Gastroesophageal sphincter (tissue), 4 donors: ENCODE results near the gene ADGRG6. TPM values are rescaled to one million over a fixed set of nuclear protein-coding genes. Genes with fewer than 3 reads are reported as not detected.

ENCODE experiments used
- ATAC-seq: fragments of 150-250 bp; one replicate; pipeline ENCODE4 v1.9.1; 2016; ENCODE audit warnings: mild to moderate bottlenecking, moderate library complexity
- H3K27ac ChIP-seq, 4 donors: fragments of 200-600 bp; sonication (generic) in 3 of 4; 1 replicate in 3 of 4; 2 replicates in 1 of 4; pipeline ENCODE4 v1.5.1; 2016 to 2019
- H3K27me3 ChIP-seq: fragments of 200-600 bp; sonication (generic); one replicate; pipeline ENCODE4 v1.5.1; 2019
- H3K36me3 ChIP-seq, 2 donors: fragments of 200-600 bp; sonication (generic); one replicate each; pipeline ENCODE4 v1.5.1; 2019; ENCODE audit warnings: control low read depth in 1 of 2
- H3K4me1 ChIP-seq, 3 donors: fragments of 200-600 bp; sonication (generic); 1 replicate in 2 of 3; 2 replicates in 1 of 3; pipeline ENCODE4 v1.5.1; 2016 to 2019; ENCODE audit warnings: control low read depth in 2 of 3
- H3K4me3 ChIP-seq, 2 donors: fragments of 200-600 bp; sonication (generic); one replicate each; pipeline ENCODE4 v1.5.1; 2019; ENCODE audit warnings: mild to moderate bottlenecking in 1 of 2, moderate library complexity in 1 of 2
- H3K9me3 ChIP-seq, 3 donors: fragments of 200-600 bp; sonication (generic); one replicate each; pipeline ENCODE4 v1.5.1; 2017 to 2019; ENCODE audit warnings: control low read depth in 2 of 3
- CTCF ChIP-seq, 4 experiments: fragments of 200-600 bp in 2 of 4; fragments of 450-650 bp in 2 of 4; sonication (generic) in 1 of 4; IDR thresholded peaks; one replicate each; pipeline ENCODE4 v1.5.1; 2017 to 2019; ENCODE audit warnings: antibody characterized with exemption in 4 of 4, mild to moderate bottlenecking in 2 of 4, moderate library complexity in 2 of 4
- EP300 ChIP-seq: sonication (generic); formaldehyde crosslinking; IDR thresholded peaks from one replicate; pipeline ENCODE4 v1.6.1; 2017; ENCODE audit warnings: antibody characterized with exemption, mild to moderate bottlenecking
- POLR2A ChIP-seq, 2 donors: fragments of 450-650 bp; IDR thresholded peaks; one replicate each; pipeline ENCODE4 v1.6.1; 2017; ENCODE audit warnings: antibody characterized with exemption in 2 of 2, mild to moderate bottlenecking in 2 of 2, moderate library complexity in 1 of 2
- POLR2AphosphoS5 ChIP-seq: sonication (generic); formaldehyde crosslinking; IDR thresholded peaks from one replicate; pipeline ENCODE4 v1.6.1; 2017; ENCODE audit warnings: antibody characterized with exemption
- WGBS, 2 donors: methylation state at CpG; one replicate each; pipeline ENCODE4 v1.1.5; 2018; ENCODE audit warnings: low coverage in 1 of 2; 5-methylcytosine and 5-hydroxymethylcytosine counted together
- total RNA-seq, 4 donors: library from RNA; depleted of rRNA; stranded (reverse); fragments of >200 nt; gene quantifications; one replicate each; pipeline ENCODE4 v1.1.0, GENCODE V29; 2016

ADGRG6 gene
- total RNA-seq, 4 donors from 2014 or later = 8.3 to 14.4 (median 11.4) TPM

GRCh38 chr6:142274656-142275055 lies 27.2 kb upstream of the ADGRG6 start:
- 60 to 84% methylated on average over 4 of the region's 4 CpGs for WGBS, 2 donors
- Histone ChIP-seq H3K9me3 (no peaks in the 10 kb centered on the region), H3K27me3 (no peaks in the 10 kb centered on the region), H3K4me1 (no peaks in the 10 kb centered on the region), H3K36me3 (no peaks in the 10 kb centered on the region), H3K27ac (no peak overlapping the region), H3K4me3 (no peak overlapping the region)
- no peak for TF ChIP-seq POLR2AphosphoS5
- TF ChIP-seq CTCF (IDR thresholded peaks at IDR 0.05) = no peak
- no peak for TF ChIP-seq EP300
- no peak for TF ChIP-seq POLR2A (IDR thresholded peaks at IDR 0.05)
- ATAC-seq = no peak

GRCh38 chr6:142275236-142276006 lies 26.4 kb upstream of the ADGRG6 start:
- 33 to 41% methylated on average over 4 to 5 of the region's 5 CpGs for WGBS, 2 donors
- H3K4me3 ChIP-seq = no peak overlapping the region
- no peaks in the 10 kb centered on the region for H3K4me1 ChIP-seq
- ATAC-seq = no peak
- no peak overlapping the region for H3K27ac ChIP-seq
- no peaks in the 10 kb centered on the region for H3K27me3 ChIP-seq
- no peak for TF ChIP-seq POLR2AphosphoS5
- no peak for TF ChIP-seq POLR2A (IDR thresholded peaks at IDR 0.05)
- TF ChIP-seq CTCF (IDR thresholded peaks at IDR 0.05) = no peak
- no peak for TF ChIP-seq EP300
- no peaks in the 10 kb centered on the region for H3K9me3 ChIP-seq
- H3K36me3 ChIP-seq = no peaks in the 10 kb centered on the region

- no peak overlapping the region for H3K4me3 ChIP-seq
- WGBS, 2 donors = 36 to 79% methylated on average over 1 of the region's 1 CpG
- H3K9me3 ChIP-seq = peaks cover 0 to 7% (median 0%) of the 10 kb centered on the region in 3 donors
- H3K4me1 ChIP-seq = no peaks in the 10 kb centered on the region
- no peaks in the 10 kb centered on the region for H3K36me3 ChIP-seq
- TF ChIP-seq CTCF (IDR thresholded peaks at IDR 0.05) = no peak
- no peak for TF ChIP-seq POLR2A (IDR thresholded peaks at IDR 0.05)
- no peak for TF ChIP-seq POLR2AphosphoS5
- TF ChIP-seq EP300 = no peak
- no peak for ATAC-seq
- H3K27ac ChIP-seq = no peak overlapping the region
- H3K27me3 ChIP-seq = no peaks in the 10 kb centered on the region
Observed at GRCh38 chr6:142276256-142276655, 25.6 kb upstream of the ADGRG6 start.

GRCh38 chr6:142279350-142280180 lies 22.2 kb upstream of the ADGRG6 start:
- Histone ChIP-seq H3K27me3 (no peaks in the 10 kb centered on the region), H3K27ac (no peak overlapping the region), H3K4me1 (no peaks in the 10 kb centered on the region), H3K4me3 (no peak overlapping the region), H3K9me3 (peaks cover 0 to 17% (median 0%) of the 10 kb centered on the region in 3 donors), H3K36me3 (no peaks in the 10 kb centered on the region)
- no peak for ATAC-seq
- TF ChIP-seq POLR2A (IDR thresholded peaks at IDR 0.05) = no peak
- TF ChIP-seq EP300 = no peak
- TF ChIP-seq POLR2AphosphoS5 = no peak
- no peak for TF ChIP-seq CTCF (IDR thresholded peaks at IDR 0.05)
- WGBS, 2 donors = 74 to 93% methylated on average over 5 of the region's 5 CpGs
